Nephron (organoid): Measurements from ENCODE around the gene DNAH2.
A peak's percentile ranks its signal among the peaks of the same experiment; 100 is the strongest.

Experiments used
- H3K27ac Mint-ChIP-seq, 3 experiments: 2 replicates each; pipeline ENCODE4 v1.8.0; 2020; ENCODE audit warnings: mixed read lengths in 3 of 3, mild to moderate bottlenecking in 2 of 3, moderate library complexity in 1 of 3
- H3K27me3 Mint-ChIP-seq: 2 replicates; pipeline ENCODE4 v1.8.0; 2021; ENCODE audit warnings: low read depth, mild to moderate bottlenecking, moderate library complexity, mixed read lengths
- H3K36me3 Mint-ChIP-seq: 2 replicates; pipeline ENCODE4 v1.8.0; 2020; ENCODE audit warnings: low read depth, mixed read lengths
- H3K4me1 Mint-ChIP-seq: 2 replicates; pipeline ENCODE4 v1.8.0; 2020; ENCODE audit warnings: mixed read lengths
- H3K4me3 Mint-ChIP-seq, 3 experiments: 2 replicates each; pipeline ENCODE4 v1.8.0; 2020; ENCODE audit warnings: mild to moderate bottlenecking in 3 of 3, mixed read lengths in 3 of 3, moderate library complexity in 2 of 3
- H3K9me3 Mint-ChIP-seq: 2 replicates; pipeline ENCODE4 v1.8.0; 2020; ENCODE audit warnings: mixed read lengths
- TF ChIP-seq, protein P1 (sequence below), 3 experiments: fragments of 200-600 bp; sonication (generic); IDR thresholded peaks; one replicate each; pipeline ENCODE4 v1.5.0; 2021; ENCODE audit warnings: antibody characterized with exemption in 3 of 3; ENCODE audit not compliant: unreplicated experiment in 3 of 3

The DNAH2 gene

GRCh38 chr17:7745748-7746470 is 28.4 kb downstream of the DNAH2 start:
- Mint-ChIP-seq H3K27me3 (peaks cover 14% of the 10 kb centered on the region), H3K4me3 (no peak overlapping the region), H3K4me1 (peaks cover 26% of the 10 kb centered on the region), H3K36me3 (no peaks in the 10 kb centered on the region), H3K27ac (no peak overlapping the region), H3K9me3 (peaks cover 4% of the 10 kb centered on the region)
- TF ChIP-seq, protein P1, sequence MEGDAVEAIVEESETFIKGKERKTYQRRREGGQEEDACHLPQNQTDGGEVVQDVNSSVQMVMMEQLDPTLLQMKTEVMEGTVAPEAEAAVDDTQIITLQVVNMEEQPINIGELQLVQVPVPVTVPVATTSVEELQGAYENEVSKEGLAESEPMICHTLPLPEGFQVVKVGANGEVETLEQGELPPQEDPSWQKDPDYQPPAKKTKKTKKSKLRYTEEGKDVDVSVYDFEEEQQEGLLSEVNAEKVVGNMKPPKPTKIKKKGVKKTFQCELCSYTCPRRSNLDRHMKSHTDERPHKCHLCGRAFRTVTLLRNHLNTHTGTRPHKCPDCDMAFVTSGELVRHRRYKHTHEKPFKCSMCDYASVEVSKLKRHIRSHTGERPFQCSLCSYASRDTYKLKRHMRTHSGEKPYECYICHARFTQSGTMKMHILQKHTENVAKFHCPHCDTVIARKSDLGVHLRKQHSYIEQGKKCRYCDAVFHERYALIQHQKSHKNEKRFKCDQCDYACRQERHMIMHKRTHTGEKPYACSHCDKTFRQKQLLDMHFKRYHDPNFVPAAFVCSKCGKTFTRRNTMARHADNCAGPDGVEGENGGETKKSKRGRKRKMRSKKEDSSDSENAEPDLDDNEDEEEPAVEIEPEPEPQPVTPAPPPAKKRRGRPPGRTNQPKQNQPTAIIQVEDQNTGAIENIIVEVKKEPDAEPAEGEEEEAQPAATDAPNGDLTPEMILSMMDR (IDR thresholded peaks at IDR 0.05; ENCODE audit: unreplicated experiment in 3 of 3): no peak

GRCh38 chr17:7747635-7748071 is 30.1 kb downstream of the DNAH2 start:
- Mint-ChIP-seq H3K4me1 (peaks cover 26% of the 10 kb centered on the region), H3K36me3 (no peaks in the 10 kb centered on the region), H3K4me3 (no peak overlapping the region), H3K27me3 (peaks cover 16% of the 10 kb centered on the region), H3K27ac (peak overlapping the region in 2 of 3 experiments; percentile 9 to 83), H3K9me3 (peaks cover 4% of the 10 kb centered on the region)
- TF ChIP-seq, protein P1 (IDR thresholded peaks at IDR 0.05; ENCODE audit: unreplicated experiment in 3 of 3): no peak

DNA sequence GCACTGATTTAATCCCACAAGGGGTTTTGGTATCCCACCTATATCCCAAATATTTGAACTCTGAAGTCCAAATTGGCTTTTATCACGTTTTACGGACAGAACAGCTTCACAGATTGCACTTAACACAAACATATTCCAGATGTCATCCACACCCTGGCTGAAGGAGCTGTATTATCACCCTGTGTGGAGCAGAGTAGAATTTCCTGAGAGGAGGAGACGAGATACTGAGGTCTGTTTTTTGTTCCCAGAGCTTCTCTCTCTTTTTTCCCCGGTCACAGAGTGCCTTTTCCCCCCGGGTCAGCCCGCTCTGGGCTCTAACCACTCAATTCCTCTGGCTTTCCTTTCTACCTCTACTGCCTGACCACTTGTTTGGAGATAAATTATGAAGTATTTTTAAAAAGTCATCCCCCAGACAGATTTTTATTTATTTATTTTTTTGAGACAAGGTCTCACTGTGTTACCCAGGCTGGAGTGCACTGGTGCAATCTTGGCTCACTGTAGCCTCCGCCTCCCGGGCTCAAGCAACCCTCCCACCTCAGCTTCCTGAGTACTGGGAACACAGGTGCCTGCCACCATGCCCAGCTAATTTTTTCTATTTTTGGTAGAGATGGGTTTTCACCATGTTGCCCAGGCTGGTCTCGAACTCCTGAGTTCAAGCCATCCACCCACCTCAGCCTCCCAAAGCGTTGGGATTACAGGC is 30.7 kb downstream of the DNAH2 start:
- H3K9me3 Mint-ChIP-seq: peaks cover 4% of the 10 kb centered on the region
- H3K27ac Mint-ChIP-seq: peak overlapping the region; percentile 30 to 83 (median 59)
- no peak overlapping the region for H3K4me3 Mint-ChIP-seq
- TF ChIP-seq, protein P1 (IDR thresholded peaks at IDR 0.05; ENCODE audit: unreplicated experiment in 3 of 3): no peak
- no peaks in the 10 kb centered on the region for H3K36me3 Mint-ChIP-seq
- H3K27me3 Mint-ChIP-seq: peaks cover 15% of the 10 kb centered on the region
- H3K4me1 Mint-ChIP-seq: peaks cover 26% of the 10 kb centered on the region

- H3K9me3 Mint-ChIP-seq: peaks cover 4% of the 10 kb centered on the region
- H3K4me1 Mint-ChIP-seq: peaks cover 17% of the 10 kb centered on the region
- H3K27me3 Mint-ChIP-seq: peaks cover 12% of the 10 kb centered on the region
- H3K36me3 Mint-ChIP-seq: no peaks in the 10 kb centered on the region
- peak overlapping the region in 1 of 3 experiments; percentile 3 for H3K4me3 Mint-ChIP-seq
- H3K27ac Mint-ChIP-seq: no peak overlapping the region
- TF ChIP-seq, protein P1 (IDR thresholded peaks at IDR 0.05; ENCODE audit: unreplicated experiment in 3 of 3): no peak
These were observed 32.8 kb downstream of the DNAH2 start for GRCh38 chr17:7750321-7750821.

DNA sequence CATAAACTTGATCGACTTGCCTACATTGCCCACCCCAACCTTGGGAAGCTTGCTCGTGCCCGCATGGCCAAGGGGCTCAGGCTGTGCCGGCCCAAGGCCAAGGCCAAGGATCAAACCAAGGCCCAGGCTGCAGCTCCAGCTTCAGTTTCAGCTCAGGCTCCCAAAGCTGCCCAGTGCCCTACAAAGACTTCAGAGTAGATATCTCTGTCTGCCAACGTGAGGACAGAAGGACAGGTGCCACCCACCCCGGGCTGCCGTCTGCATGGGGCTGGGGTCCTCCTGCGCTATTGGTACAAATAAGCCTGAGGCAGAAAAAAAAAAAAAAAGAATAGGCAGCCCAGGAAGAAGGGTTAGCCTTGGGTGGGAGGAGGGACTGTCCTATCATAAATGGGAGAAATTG is 37.1 kb downstream of the DNAH2 start:
- H3K27me3 Mint-ChIP-seq: peaks cover 9% of the 10 kb centered on the region
- TF ChIP-seq, protein P1 (IDR thresholded peaks at IDR 0.05; ENCODE audit: unreplicated experiment in 3 of 3): no peak
- no peak overlapping the region for H3K4me3 Mint-ChIP-seq
- H3K9me3 Mint-ChIP-seq: peaks cover 4% of the 10 kb centered on the region
- H3K36me3 Mint-ChIP-seq: no peaks in the 10 kb centered on the region
- H3K4me1 Mint-ChIP-seq: peaks cover 4% of the 10 kb centered on the region
- H3K27ac Mint-ChIP-seq: no peak overlapping the region
